Ureter (tissue), 1 donor: Measurements from ENCODE around the gene PPP3R2. TPM values are rescaled to one million over a fixed set of nuclear protein-coding genes. Genes with fewer than 3 reads are reported as not detected.
"Not testable (repeated sequence)": the region's sequence is repeated elsewhere in the genome, so short reads cannot be mapped to it uniquely, and the experiment has no call there.

ENCODE experiments used
- DNase-seq: peaks from one replicate; pipeline ENCODE4 v3.0.0-alpha.2; 2020; ENCODE audit warnings: low spot score
- total RNA-seq: library from RNA; stranded (reverse); gene quantifications from one replicate; pipeline ENCODE4 v1.2.4, GENCODE V29; 2023
- donor health status: DM: yes; HTN: yes; CAD: no.

PPP3R2 gene, protein sequence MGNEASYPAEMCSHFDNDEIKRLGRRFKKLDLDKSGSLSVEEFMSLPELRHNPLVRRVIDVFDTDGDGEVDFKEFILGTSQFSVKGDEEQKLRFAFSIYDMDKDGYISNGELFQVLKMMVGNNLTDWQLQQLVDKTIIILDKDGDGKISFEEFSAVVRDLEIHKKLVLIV
- total RNA-seq, result not detected

DNA sequence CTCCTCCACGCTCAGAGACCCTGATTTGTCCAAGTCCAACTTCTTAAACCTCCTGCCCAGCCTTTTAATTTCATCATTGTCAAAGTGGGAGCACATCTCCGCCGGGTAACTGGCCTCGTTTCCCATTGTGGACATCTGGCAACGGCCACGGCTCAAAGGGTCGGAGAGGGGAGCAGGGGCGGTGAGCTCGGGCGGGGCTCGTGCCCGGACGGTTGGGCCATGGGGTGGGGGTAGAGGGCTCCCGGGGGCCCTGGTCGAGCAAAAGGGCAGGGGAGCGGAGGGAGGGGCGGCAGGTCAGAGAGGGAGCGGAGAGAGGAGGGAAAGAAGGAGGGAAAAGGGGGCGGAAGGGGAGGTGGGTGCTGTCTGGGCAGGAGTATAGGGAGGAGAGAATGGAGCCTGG is at the start of gene PPP3R2:
TSS of gene PPP3R2 (minus strand) at position 174 of the 400 bp plus-strand sequence. CDS start at position 126, 48 bp downstream.
- no peak for DNase-seq

DNA sequence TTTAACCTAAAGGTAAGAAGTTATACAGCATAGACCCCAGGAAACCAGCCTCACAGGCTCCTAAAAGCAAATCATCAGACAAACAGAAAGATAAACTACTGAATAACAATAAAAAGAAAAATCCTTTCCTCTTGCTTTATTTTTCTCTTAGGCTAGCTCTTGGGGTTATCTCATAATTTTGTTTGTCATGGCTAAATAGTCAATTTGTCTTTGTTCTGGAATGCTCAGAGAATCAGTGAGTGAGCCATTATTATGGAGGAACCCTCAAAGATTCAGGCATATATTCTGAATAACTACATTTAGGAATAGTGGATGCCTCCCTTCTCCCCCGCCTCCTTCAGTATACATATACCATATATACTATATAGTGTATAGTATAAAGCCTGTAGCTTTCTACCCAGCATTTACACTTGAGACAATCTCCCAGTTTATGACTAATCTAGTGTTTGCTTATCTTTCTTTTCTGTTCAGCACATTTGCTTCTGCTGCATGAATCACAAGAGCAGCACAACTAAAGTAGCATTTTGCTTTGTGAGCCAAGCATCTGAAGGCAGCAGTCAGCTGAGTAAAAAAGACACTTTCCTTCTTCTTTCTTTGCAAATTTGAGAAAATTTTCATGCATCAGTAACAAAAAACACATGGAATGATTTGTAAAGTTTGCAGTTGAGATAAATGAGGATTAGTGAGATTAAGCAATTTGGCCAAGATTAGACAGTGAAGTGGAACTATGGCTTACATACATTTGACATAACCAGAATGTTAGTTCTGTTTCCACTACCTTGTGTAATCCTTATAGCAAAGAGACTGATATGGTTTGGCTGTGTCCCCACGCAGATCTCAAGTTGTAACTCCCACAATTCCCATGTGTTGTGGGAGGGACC is 45.3 kb upstream of the PPP3R2 start:
- no peak for DNase-seq

DNA sequence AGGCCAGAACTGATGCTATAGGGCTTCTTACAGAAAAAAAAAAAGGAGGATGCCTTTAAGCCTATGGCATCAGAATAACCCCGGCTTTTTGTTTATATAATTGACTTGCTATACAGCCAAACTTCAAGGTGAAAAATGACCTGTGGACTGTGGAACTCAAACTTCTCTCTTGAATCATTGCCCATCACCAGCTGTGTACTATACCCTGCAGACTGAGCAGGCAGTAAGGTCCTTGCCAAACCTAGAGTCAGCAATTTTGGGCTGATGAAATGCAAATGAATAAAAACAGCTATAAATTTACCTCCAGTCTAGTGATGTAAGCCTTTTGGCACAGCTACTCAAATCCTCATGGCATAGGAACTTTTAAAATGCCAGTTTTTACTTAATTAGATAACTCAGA is 44.5 kb upstream of the PPP3R2 start:
- no peak for DNase-seq

DNA sequence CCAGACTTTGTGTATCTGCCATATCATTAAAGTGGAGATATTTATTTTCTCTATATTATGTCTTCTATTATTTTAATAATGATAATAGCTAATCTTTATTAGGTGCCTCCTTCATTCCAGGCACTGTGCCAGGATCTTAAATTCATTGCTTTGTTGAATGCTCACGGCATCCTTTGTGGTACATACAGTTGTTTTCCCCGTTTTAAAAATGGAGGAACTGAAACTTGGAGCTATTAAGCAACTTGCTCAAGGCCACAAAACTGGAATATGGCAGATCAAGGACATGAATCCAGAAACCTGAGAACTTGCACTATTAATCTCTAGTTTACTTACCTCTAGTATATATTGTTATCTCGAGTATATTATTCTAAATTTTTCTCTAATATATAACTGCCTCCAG is 41.5 kb upstream of the PPP3R2 start:
- no peak for DNase-seq

DNA sequence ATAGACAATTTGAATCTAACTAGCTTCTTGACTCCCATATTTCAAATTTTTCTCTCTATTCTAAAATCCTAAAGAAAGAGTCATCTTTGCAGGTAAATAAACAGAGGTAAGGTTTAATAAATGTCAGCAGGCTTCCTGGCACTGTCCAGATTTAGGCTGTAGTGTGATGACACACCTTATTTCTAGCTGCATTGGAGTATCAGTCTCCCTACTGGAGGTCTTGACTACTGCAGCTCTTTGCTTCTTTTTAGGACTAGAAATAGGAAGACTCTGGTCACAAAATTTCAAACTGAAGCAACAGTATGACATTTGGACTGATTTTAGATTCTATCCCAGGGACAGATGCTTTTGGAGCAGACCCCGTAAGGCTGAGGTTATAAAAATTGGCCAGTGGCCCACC is 40.7 kb upstream of the PPP3R2 start:
- no peak for DNase-seq

DNA sequence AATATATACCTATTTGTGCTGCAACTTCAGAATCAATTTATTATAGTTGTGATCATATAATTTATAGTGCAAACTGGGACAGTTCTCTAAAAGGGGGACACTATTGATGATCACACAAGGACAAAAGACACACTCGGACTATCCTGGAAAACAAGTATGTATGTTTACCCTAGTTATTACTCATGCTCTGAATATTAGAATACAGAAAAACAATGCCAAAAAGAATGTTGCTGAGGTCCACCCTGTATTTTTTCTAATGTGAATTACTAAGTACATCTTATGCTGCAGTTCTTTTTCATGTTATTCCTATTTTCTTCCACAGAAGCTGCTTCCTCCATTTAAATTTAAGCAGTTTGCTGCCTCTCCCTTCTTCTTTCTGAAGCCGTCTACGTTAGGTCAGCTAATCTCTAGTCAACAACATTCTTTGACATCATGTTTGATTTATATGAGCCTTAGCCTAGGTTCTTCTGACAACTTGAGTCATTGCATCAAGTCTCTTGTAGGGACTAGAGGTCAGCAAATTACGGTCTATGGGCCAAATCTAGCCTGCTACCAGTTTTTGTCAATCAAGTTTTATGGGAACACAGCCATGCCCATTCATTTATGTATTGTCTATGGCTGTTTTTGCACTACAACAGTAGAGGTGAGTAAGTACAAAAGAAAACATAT is 40.1 kb upstream of the PPP3R2 start:
- no peak for DNase-seq

DNA sequence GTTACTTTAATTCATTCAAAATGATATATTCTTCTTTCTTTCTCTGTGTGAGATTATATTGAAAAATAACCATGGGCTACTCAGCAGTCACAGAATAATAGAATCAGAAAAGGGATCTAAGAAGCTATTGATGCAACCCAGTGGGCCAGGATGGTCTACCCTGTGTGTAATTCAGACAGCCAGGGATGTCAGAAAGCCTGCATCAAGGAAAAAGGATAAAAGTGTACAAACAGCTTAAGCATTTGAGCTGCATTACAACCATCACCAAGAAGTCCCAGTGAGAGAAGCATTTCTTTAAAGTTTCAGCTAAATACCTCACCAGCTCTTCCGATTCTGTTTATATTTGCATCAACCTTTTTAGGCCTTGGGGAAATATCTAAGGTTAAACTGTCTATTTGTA is 37.8 kb upstream of the PPP3R2 start:
- DNase-seq, result no peak

DNA sequence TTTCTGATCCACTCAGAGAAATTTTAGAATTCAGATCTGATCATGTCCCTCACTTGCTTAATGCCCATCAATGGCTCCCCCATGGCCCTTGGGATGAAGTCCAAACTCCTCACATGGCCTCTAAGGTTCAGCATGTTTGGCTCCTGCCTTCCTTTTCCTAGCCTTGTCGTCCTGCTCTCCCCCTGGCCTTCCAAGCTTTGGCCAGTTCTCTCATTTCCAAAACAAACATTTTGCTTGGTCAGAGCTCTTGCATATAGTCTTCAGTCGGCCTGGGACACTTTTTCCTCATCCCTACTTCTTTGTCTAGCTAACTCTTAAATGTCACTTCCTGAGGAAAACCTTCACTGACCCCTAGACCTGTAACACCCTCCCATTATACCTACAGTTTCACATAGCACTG is 37.1 kb upstream of the PPP3R2 start:
- DNase-seq, result no peak

DNA sequence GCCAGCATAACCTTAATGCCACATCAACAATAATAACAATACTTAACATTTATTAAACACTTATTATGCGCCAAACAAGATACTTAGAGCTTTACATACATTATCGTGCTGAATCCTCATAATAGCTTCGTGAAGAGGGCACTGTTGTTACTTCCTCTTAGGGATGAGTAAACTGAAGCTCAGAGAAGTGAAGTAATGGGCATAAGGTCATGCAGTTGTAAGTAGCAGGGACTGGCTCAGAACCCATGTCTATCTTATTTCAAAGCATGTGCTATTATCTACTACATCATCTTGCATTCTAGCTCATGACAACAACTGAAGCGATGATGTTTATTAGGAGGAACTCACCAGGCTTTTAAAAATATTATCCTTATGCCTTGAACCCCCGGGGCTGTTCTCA is 34.9 kb upstream of the PPP3R2 start:
- DNase-seq, result no peak

DNA sequence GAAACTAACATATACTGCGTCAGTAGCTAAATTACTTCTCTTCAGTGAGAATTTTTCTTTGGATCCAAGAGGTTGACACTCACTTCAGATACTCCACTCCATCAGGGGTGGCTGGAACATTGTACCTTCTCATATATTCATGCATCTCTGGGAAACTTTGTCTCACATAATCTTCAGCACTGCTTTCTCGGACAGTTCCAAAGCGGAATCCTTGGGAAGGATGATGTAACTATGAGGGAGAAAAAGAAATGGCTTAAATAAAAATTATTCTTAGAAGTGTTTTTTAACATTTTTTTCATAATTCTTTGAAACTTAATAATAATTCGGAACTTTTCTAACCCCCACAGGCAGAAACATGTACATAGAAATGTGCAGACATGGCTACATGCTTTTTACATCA is 33.4 kb upstream of the PPP3R2 start:
- no peak for DNase-seq

DNA sequence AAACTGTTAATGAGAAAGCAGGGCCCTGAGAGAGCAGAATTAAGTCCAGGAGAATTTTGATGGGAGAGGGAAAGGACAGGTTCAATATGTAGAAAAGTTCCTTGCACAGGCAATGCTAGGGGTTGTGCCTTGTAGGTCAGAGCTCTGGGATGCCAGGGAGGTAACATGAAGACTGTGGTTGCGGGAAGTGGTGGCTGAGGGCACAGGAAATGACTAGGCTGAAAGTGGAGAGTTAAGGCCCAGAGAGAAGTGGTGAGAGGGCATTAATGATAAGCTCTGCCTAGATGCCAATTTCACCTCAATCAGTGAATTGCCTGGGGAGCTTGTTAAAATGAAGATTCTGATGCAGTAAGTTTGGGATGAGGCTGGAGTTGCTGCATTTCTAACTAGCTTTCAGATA is 31.5 kb upstream of the PPP3R2 start:
- no peak for DNase-seq

DNA sequence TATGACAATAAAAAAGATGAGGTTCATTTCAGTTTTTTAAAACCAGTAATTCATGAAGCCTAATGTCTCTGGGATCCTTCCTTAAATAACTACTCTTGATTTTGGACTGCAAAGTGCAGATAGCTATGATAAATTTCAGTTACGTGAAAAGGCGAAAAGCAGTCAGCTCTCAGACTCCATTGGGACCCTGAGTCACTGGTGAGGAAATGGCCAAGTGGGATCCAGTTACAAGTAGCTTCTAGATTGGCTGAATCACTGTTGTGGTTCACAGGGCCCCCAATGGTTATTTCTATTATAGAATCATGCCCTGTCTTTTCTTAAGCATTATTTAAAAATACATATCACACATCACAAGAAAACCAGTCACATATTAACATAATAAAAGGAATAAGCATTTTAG is 31.1 kb upstream of the PPP3R2 start:
- DNase-seq, result no peak

DNA sequence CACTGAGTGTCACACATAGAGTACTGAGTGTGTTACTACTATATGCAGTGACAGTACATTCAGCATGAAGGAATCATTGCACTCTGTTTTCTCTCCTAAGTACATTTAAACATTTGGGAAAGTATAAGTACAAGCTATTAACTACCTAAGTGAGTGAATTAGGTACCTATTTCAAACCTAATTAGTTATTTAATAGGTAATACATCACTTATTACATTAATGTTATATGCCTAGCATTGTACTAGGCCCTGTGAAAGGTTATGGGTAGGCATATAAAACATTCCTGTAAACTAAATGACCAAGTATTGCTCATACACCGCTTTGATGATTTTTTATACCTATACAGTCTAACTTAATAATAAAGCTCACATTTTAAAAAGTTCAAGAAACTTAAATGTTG is 25.7 kb upstream of the PPP3R2 start:
- no peak for DNase-seq

DNA sequence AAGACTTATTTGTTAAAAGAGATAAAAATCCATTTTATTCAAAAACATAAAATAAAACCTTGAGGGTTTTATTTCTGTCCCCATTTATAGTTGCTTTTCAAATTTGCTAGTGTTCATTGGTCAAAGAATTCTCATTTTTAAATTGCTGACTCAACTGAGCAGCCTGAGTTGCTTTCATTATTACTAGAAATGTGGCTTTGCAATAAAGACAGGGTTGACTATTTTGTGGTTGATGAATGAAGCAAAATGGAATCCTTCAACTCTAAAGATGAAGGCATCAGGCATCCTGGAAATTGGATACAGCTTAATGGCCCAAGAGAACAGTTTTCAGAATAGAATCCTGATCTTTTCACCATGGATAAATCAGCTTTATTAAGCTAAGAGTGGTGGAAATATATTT is 23.9 kb upstream of the PPP3R2 start:
- DNase-seq, result no peak

DNA sequence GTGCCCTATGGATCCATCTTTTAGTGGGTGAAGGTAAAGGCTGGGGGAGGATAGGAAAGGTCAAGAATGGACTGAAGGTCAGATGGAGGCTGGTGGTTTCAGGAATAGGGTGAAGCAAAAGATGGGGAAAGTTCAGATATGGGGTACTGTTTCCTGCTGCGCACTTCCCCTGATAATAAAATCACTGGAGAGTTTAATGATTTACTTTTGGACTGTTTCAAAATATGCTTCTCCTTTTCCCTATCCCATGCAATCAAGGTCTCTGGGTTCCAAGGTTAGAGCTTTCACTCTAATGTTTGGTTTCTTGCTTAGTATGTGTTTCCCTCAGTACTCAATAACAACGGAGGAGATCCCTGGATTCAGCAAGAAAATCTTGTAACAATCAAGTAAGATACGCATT is 10.8 kb upstream of the PPP3R2 start:
- DNase-seq, result no peak

DNA sequence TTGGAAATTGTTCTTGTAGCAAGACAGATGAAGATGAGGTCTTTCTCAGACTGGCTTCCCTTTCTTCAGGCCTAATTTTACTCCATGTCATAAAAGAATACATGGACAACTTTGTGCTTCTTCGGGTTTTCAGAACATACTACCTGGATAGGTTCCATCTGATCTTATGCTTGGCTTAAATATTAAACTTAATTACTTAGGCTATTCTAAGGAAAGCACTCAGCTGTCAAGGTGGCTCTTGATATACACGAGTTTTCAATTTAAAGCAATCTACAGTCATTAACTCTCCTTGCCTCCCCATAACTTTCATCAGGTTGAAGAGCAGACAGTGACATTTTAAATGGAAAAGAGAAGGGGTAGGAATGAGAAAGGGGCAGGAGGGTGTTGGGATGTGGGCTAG is 9.5 kb upstream of the PPP3R2 start:
- no peak for DNase-seq

DNA sequence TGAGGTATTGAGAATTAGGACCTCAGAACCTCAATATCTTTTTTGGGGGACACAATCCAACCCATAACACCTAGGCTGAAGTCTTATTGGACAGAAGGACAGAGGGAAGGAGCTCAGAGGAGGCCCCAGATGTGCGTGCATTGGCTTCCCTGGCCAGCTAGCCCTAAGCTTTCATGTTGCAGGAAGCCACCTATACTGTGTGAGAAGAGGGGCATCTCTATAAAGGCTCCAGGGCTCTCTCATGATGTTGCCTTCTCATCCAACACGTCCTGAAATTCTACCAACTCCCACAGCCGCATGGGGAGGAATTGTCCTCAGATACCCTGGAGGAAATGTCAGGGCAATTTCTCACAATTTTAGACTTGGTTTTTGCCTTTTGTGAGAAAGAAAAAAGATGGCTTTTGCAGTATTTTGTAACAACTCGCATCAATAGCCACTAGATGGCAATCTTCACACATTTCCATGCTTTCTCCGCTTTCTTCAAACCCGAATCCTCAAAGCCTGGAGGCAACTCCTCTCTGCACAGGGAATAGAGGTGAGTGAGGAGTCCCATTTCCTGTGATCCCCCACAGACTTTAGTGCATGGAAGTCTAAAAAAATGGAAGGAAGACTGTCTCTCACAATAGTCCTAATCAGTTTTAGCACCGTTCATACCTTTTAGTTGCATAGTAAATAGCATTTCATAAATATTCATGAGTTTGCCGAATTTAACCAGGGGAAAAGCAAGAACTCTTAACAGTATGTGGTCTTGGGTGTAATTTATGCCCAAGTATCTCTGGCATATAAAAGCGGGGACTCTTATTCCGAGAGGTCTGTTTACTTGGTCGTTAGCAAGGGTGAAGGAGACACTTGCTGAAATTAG is 7.4 kb upstream of the PPP3R2 start:
- DNase-seq, result no peak

DNA sequence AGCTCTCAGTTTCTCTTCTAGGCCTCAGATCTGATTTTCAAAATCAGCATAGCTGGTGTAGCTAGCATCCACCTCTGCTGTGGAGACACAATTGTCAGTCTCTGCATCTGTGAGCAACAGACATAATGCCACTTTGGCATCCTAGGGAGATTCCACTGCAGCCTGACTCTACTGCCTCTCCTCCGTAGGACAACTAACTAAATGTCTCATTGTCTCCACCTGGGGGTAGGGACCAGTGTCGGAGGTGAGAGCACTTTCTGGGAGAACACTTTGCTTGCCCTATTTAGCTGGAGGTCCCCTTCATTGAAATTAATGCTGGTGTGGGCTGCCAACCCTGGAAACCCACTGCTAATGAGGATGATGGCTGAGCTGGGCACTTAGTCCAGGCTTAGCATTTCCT is 1.4 kb downstream of the PPP3R2 start:
- no peak for DNase-seq

DNA sequence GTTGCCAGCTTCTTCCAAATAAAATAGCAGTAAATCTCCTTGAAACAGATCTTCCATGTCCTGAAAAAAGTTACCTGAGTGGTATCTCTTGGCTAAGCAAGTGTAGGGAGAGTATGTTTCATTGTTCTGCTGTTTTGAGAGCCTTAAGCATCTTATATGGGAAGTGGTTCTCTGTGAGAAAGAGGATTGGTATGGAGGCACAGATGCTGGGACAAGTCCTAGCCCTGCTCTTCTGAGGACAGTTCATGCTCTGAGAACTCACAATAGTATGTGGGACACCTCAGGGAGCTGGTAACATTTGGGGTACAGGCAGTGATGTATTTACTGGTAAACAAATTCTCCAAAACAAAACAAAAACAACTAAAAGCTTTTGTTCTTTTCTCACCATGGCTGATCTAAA is 2.0 kb downstream of the PPP3R2 start:
- no peak for DNase-seq

DNA sequence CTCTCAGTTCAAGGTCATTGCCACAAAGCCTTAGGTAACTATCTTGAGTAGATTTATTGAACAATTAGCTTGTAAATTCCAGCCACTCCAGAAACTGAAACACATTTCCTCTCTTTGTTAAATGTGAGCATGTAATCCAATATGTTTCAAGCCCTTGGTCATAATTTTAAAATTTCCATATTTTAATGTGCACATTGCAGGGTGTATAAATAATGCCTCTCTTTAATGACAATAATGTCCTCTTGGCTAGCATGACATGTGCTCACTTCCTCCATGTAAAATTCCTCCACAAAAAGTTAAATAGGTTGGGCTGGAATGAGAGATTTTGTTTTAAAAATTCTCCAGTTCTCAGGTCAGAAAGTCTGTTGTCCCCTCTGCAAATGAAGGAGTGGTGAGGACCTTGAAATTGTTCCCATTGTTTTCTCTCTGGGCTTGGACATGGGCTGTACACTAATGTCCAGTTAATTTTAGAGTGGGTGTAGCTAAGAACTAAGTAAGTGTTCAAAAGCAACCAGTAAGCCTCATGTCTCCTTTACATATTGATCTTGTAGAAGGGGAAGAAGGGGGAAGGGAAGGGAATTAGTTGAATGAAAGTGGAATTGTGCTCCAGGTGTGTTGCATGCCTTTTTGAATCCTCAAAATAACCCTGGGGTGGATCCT is 2.9 kb downstream of the PPP3R2 start:
- no peak for DNase-seq

DNA sequence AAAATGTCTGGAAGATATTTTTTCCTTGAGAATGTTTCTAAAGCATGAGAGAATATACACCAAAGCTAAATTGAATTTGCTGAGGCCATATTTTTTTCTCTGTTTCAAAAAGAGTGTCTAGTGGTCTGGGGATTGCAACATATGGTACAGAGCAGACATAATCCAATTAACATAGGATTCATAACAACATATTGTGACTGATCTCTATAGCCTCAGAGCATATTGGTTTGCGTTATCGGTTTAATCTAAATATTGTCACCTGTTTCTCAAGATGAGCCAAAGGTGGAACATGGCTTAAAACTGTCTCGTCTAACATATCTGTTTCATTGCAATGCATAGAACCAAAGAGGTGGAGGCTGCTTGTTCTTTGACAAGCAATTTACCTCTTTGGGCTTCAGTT is 3.9 kb downstream of the PPP3R2 start:
- DNase-seq, result no peak

DNA sequence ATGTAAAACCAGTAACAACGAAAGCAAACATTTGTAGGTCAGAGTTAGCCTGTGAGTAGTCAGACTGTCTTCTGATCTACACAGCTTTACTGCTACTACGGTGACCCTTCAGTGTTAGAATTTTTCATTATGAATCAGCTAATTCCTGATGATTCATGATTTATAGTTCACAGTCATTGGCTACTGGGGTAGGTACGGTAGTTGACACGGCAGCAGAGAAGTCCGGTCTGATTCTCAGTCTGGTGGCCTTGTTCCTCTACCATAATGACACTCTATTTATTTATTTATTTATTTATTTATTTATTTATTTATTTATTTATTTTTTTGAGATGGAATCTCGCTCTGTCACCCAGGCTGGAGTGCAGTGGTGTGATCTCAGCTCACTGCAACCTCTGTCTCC is 4.7 kb downstream of the PPP3R2 start:
- not testable (repeated sequence) for DNase-seq
